HepG2 (cell line): Measurements from ENCODE around the gene SMCO4. TPM values are rescaled to one million over a fixed set of nuclear protein-coding genes. Genes with fewer than 3 reads are reported as not detected.
A peak's percentile ranks its signal among the peaks of the same experiment; 100 is the strongest.

Experiments used
- CC2D1A ChIP-seq: sonication (generic); formaldehyde crosslinking; IDR thresholded peaks from 2 replicates; pipeline ENCODE4 v1.8.1; 2023; ENCODE audit warnings: mild to moderate bottlenecking, missing genetic modification reagents
- CCDC6 ChIP-seq: sonication (generic); formaldehyde crosslinking; IDR thresholded peaks from 2 replicates; pipeline ENCODE4 v1.8.1; 2022; ENCODE audit warnings: mild to moderate bottlenecking, missing genetic modification reagents, moderate library complexity
- FIP1L1 ChIP-seq: fragments of 200-400 bp; formaldehyde crosslinking; IDR thresholded peaks from 2 replicates; pipeline ENCODE4 v1.6.1; 2018; ENCODE audit warnings: low read depth, mild to moderate bottlenecking, low read length, moderate library complexity, borderline replicate concordance; ENCODE audit not compliant: insufficient read depth
- HHEX ChIP-seq: IDR thresholded peaks from 2 replicates; pipeline ENCODE4 v1.6.1; 2016; ENCODE audit warnings: control low read depth
- HMGA1 ChIP-seq: sonication (generic); formaldehyde crosslinking; conservative IDR thresholded peaks from 2 replicates; pipeline ENCODE4 v1.4.0; 2020; ENCODE audit warnings: missing genetic modification reagents
- MAZ ChIP-seq, 2 experiments: sonication (generic) in 1 of 2; formaldehyde crosslinking in 1 of 2; IDR thresholded peaks; 2 replicates each; pipeline versions ENCODE4 v1.5.0 to v1.6.1; 2012 to 2020; ENCODE audit warnings: low read depth in 2 of 2, mild to moderate bottlenecking in 2 of 2, borderline replicate concordance in 1 of 2, improper control_type of control experiment in 1 of 2, low read length in 1 of 2, missing genetic modification reagents in 1 of 2, moderate library complexity in 1 of 2
- NFRKB ChIP-seq: fragments of 450-650 bp; IDR thresholded peaks from 2 replicates; pipeline ENCODE4 v1.6.1; 2017
- POLR2G ChIP-seq: fragments of 200-400 bp; formaldehyde crosslinking; IDR thresholded peaks from 2 replicates; pipeline ENCODE4 v1.6.1; 2018; ENCODE audit warnings: mild to moderate bottlenecking, low read depth, low read length, moderate library complexity
- RBM22 ChIP-seq: fragments of 200-400 bp; formaldehyde crosslinking; optimal IDR thresholded peaks from 2 replicates; pipeline ENCODE3; 2017; ENCODE audit warnings: mild to moderate bottlenecking, low read length, moderate library complexity
- SRSF1 ChIP-seq: fragments of 200-400 bp; formaldehyde crosslinking; optimal IDR thresholded peaks from 2 replicates; pipeline ENCODE3; 2017; ENCODE audit warnings: mild to moderate bottlenecking, low read depth, low read length, moderate library complexity
- TBP ChIP-seq: sonication (generic); formaldehyde crosslinking; IDR thresholded peaks from 2 replicates; pipeline ENCODE4 v1.5.0; 2020; ENCODE audit warnings: missing genetic modification reagents
- ZNF773 ChIP-seq: sonication (generic); formaldehyde crosslinking; IDR thresholded peaks from 2 replicates; pipeline ENCODE4 v1.4.0; 2020; ENCODE audit warnings: missing genetic modification reagents, borderline replicate concordance
- polyA plus RNA-seq, 8 experiments: library from polyadenylated mRNA; depleted of rRNA in 3 of 8; stranded (reverse) in 7 of 8; unstranded in 1 of 8; fragments of >200 nt; fragmentation: Illumina TruSeq in 4 of 8; extraction: Trizol in 4 of 8; gene quantifications; 2 replicates each; pipeline versions ENCODE4 v1.2.1 to v1.2.3, GENCODE V29; 2011 to 2016; ENCODE audit warnings: low read depth in 4 of 8, missing spikeins in 1 of 8, mixed read lengths in 1 of 8; ENCODE audit not compliant: insufficient read depth in 1 of 8
- total RNA-seq, 5 experiments: library from RNA; depleted of rRNA; stranded (reverse); fragments of >200 nt; fragmentation: Illumina TruSeq; extraction: Trizol; gene quantifications; 2 replicates each; pipeline ENCODE4 v1.2.3, GENCODE V29; 2016; ENCODE audit warnings: low read depth in 1 of 5
- TF ChIP-seq, protein P1 (sequence below): sonication (generic); formaldehyde crosslinking; IDR thresholded peaks from 2 replicates; pipeline ENCODE4 v1.4.0; 2020; ENCODE audit warnings: mild to moderate bottlenecking, missing genetic modification reagents
- TF ChIP-seq, protein P2 (sequence below): sonication (generic); formaldehyde crosslinking; IDR thresholded peaks from 2 replicates; pipeline ENCODE4 v1.4.0; 2020; ENCODE audit warnings: missing genetic modification reagents
- TF ChIP-seq, protein P3 (sequence below): sonication (generic); formaldehyde crosslinking; IDR thresholded peaks from 2 replicates; pipeline ENCODE4 v1.5.0; 2020; ENCODE audit warnings: missing genetic modification reagents
- TF ChIP-seq, protein P4 (sequence below): sonication (generic); formaldehyde crosslinking; IDR thresholded peaks from 2 replicates; pipeline ENCODE4 v1.8.0; 2022; ENCODE audit warnings: mild to moderate bottlenecking, missing genetic modification reagents, borderline replicate concordance
- TF ChIP-seq, protein P5 (sequence below): sonication (generic); formaldehyde crosslinking; IDR thresholded peaks from 2 replicates; pipeline ENCODE4 v1.8.1; 2023; ENCODE audit warnings: mild to moderate bottlenecking, missing genetic modification reagents
- TF ChIP-seq, protein P6 (sequence below): sonication (generic); formaldehyde crosslinking; IDR thresholded peaks from 2 replicates; pipeline ENCODE4 v1.5.1; 2020; ENCODE audit warnings: mild to moderate bottlenecking, missing genetic modification reagents, borderline replicate concordance

SMCO4 gene
- total and polyA plus RNA-seq, 2 of the 13 experiments (the other 11 are each of a cell fraction or from before 2014, with no cell fraction given): 10.6 to 28.5 TPM

DNA sequence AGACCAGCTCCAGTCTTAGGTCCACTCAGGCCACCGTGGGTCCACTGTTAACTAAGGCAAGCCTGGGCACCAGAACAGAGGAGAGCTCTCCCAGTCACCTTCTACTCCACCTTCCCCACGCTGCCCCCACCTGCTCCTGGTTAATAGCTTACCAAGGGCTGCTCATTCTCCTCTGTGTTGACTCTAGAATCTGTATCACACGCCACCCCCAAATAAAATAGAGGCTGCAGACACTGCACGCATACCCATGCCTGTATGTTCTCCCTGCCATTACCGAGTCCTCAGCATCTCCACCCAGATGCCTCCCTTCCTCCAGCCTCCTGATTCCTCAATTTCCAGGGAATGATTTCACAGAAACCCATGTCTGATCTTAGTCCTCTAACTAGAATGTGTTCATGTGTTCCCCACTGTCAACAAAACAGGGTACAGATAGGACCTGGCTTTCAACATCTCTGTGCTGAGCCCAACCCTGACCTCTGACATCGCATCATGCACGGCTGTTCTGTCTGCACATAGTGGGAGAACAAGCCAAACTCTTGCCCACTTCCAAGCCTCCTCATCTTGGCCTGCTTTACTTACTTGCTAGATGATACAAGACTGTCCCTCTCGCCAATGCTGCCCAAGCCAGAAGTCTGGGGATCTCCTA lies 49.8 kb downstream of the SMCO4 start (continued):
- no peak for TF ChIP-seq FIP1L1
- TF ChIP-seq, protein P1, sequence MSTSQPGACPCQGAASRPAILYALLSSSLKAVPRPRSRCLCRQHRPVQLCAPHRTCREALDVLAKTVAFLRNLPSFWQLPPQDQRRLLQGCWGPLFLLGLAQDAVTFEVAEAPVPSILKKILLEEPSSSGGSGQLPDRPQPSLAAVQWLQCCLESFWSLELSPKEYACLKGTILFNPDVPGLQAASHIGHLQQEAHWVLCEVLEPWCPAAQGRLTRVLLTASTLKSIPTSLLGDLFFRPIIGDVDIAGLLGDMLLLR (CRISPR knock-in tag): no peak
- TF ChIP-seq HMGA1 (CRISPR knock-in tag): no peak
- no peak for TF ChIP-seq MAZ (IDR thresholded peaks at IDR 0.05; ENCODE audit: borderline replicate concordance, low read depth, low read length)
- TF ChIP-seq MAZ (CRISPR knock-in tag; IDR thresholded peaks at IDR 0.05; ENCODE audit: low read depth): peak; percentile 73
- no peak for TF ChIP-seq RBM22
- no peak for TF ChIP-seq CCDC6
- TF ChIP-seq, protein P2, sequence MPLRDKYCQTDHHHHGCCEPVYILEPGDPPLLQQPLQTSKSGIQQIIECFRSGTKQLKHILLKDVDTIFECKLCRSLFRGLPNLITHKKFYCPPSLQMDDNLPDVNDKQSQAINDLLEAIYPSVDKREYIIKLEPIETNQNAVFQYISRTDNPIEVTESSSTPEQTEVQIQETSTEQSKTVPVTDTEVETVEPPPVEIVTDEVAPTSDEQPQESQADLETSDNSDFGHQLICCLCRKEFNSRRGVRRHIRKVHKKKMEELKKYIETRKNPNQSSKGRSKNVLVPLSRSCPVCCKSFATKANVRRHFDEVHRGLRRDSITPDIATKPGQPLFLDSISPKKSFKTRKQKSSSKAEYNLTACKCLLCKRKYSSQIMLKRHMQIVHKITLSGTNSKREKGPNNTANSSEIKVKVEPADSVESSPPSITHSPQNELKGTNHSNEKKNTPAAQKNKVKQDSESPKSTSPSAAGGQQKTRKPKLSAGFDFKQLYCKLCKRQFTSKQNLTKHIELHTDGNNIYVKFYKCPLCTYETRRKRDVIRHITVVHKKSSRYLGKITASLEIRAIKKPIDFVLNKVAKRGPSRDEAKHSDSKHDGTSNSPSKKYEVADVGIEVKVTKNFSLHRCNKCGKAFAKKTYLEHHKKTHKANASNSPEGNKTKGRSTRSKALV (CRISPR knock-in tag): no peak
- TF ChIP-seq TBP (CRISPR knock-in tag): no peak
- TF ChIP-seq CC2D1A (CRISPR knock-in tag): no peak
- no peak for TF ChIP-seq HHEX (CRISPR knock-in tag)
- no peak for TF ChIP-seq ZNF773 (CRISPR knock-in tag)
- TF ChIP-seq, protein P3, sequence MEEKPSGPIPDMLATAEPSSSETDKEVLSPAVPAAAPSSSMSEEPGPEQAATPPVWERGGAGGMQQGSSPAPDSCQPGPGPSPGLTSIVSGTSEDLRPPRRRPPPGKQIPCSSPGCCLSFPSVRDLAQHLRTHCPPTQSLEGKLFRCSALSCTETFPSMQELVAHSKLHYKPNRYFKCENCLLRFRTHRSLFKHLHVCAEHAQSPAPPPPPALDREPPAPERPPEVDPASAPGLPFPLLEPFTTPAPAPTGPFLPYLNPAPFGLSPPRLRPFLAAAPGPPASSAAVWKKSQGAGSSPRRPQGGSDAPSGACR (CRISPR knock-in tag): no peak
- TF ChIP-seq, protein P4, sequence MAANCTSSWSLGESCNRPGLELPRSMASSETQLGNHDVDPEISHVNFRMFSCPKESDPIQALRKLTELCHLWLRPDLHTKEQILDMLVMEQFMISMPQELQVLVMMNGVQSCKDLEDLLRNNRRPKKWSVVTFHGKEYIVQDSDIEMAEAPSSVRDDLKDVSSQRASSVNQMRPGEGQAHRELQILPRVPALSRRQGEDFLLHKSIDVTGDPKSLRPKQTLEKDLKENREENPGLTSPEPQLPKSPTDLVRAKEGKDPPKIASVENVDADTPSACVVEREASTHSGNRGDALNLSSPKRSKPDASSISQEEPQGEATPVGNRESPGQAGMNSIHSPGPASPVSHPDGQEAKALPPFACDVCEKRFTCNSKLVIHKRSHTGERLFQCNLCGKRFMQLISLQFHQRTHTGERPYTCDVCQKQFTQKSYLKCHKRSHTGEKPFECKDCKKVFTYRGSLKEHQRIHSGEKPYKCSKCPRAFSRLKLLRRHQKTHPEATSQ (CRISPR knock-in tag): no peak
- TF ChIP-seq, protein P5, sequence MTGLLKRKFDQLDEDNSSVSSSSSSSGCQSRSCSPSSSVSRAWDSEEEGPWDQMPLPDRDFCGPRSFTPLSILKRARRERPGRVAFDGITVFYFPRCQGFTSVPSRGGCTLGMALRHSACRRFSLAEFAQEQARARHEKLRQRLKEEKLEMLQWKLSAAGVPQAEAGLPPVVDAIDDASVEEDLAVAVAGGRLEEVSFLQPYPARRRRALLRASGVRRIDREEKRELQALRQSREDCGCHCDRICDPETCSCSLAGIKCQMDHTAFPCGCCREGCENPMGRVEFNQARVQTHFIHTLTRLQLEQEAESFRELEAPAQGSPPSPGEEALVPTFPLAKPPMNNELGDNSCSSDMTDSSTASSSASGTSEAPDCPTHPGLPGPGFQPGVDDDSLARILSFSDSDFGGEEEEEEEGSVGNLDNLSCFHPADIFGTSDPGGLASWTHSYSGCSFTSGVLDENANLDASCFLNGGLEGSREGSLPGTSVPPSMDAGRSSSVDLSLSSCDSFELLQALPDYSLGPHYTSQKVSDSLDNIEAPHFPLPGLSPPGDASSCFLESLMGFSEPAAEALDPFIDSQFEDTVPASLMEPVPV: 0 out of 2 replicates have a peak, but pooled peaks have one; percentile 65
- TF ChIP-seq, protein P6, sequence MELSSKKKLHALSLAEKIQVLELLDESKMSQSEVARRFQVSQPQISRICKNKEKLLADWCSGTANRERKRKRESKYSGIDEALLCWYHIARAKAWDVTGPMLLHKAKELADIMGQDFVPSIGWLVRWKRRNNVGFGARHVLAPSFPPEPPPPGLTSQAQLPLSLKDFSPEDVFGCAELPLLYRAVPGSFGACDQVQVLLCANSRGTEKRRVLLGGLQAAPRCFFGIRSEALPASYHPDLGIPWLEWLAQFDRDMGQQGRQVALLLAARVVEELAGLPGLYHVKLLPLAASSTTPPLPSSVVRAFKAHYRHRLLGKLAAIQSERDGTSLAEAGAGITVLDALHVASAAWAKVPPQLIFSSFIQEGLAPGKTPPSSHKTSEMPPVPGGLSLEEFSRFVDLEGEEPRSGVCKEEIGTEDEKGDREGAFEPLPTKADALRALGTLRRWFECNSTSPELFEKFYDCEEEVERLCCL (CRISPR knock-in tag): no peak
- TF ChIP-seq NFRKB: no peak
- no peak for TF ChIP-seq SRSF1
- no peak for TF ChIP-seq POLR2G
